Stomach (tissue), 9 donors: Measurements from ENCODE around the gene AKNA. TPM values are rescaled to one million over a fixed set of nuclear protein-coding genes. Genes with fewer than 3 reads are reported as not detected.

ENCODE experiments used
- DNase-seq, 2 donors: peaks; one replicate each; pipeline versions ENCODE4 v3.0.0 to v3.0.0-alpha.2; 2013 to 2019
- H3K27ac ChIP-seq, 5 donors: fragments of 200-600 bp in 4 of 5; sonication (generic) in 4 of 5; one replicate each; pipeline ENCODE4 v1.5.1; 2013 to 2019; ENCODE audit warnings: mild to moderate bottlenecking in 1 of 5, moderate library complexity in 1 of 5
- H3K27me3 ChIP-seq, 3 donors: fragments of 200-600 bp; sonication (generic); one replicate each; pipeline ENCODE4 v1.5.1; 2017 to 2019; ENCODE audit warnings: mixed run types in 1 of 3
- H3K36me3 ChIP-seq, 4 donors: fragments of 200-600 bp; sonication (generic); 1 replicate in 3 of 4; 2 replicates in 1 of 4; pipeline ENCODE4 v1.5.1; 2016 to 2019
- H3K4me1 ChIP-seq, 4 donors: fragments of 200-600 bp; sonication (generic); one replicate each; pipeline ENCODE4 v1.5.1; 2016 to 2019
- H3K4me3 ChIP-seq, 4 donors: fragments of 200-600 bp; sonication (generic) in 3 of 4; one replicate each; pipeline ENCODE4 v1.5.1; 2016 to 2019; ENCODE audit warnings: mild to moderate bottlenecking in 1 of 4
- H3K9me3 ChIP-seq, 4 donors: fragments of 200-600 bp; sonication (generic); one replicate each; pipeline ENCODE4 v1.5.1; 2016 to 2019
- EP300 ChIP-seq: sonication (generic); formaldehyde crosslinking; IDR thresholded peaks from one replicate; pipeline ENCODE4 v1.6.1; 2017; ENCODE audit warnings: antibody characterized with exemption
- POLR2A ChIP-seq, 4 donors: fragments of 450-650 bp; IDR thresholded peaks; one replicate each; pipeline ENCODE4 v1.6.1; 2016; ENCODE audit warnings: antibody characterized with exemption in 4 of 4, control low read depth in 2 of 4, mild to moderate bottlenecking in 1 of 4, moderate library complexity in 1 of 4
- POLR2AphosphoS5 ChIP-seq, 3 donors: sonication (generic); formaldehyde crosslinking; IDR thresholded peaks; one replicate each; pipeline ENCODE4 v1.6.1; 2016; ENCODE audit warnings: antibody characterized with exemption in 3 of 3
- WGBS, 5 donors: extraction: QIAGEN DNeasy Blood & Tissue Kit in 3 of 5; methylation state at CpG; one replicate each; pipeline versions ENCODE4 v1.1.5 to v1.1.7; 2013 to 2018; 5-methylcytosine and 5-hydroxymethylcytosine counted together
- intact Hi-C: fragments of 100-400 bp; cut with DNase I; formaldehyde crosslinking; loops from one replicate; pipeline ENCODE4 v1.15.1; 2023; ENCODE audit warnings: low total_unique reads
- polyA plus RNA-seq, 3 donors: library from polyadenylated mRNA; stranded (reverse); fragments of 200-250 nt; gene quantifications; one replicate each; pipeline ENCODE4 v1.2.3, GENCODE V29; 2013
- total RNA-seq, 5 donors: library from RNA; depleted of rRNA; stranded (reverse); fragments of >200 nt; gene quantifications; one replicate each; pipeline versions ENCODE4 v1.1.0 to v1.2.3, GENCODE V29; 2014 to 2016
- TF ChIP-seq, protein P1 (sequence below), 7 experiments: fragments of 450-650 bp in 4 of 7; fragments of 200-600 bp in 3 of 7; sonication (generic) in 3 of 7; IDR thresholded peaks; one replicate each; pipeline ENCODE4 v1.5.1; 2016 to 2019; ENCODE audit warnings: antibody characterized with exemption in 7 of 7, control low read depth in 2 of 7, mild to moderate bottlenecking in 1 of 7
- donor health status: healthy with polysubstance abuse.
- donor health status: Bipolar disorder and iron deficiency.
- donor health status: healthy.

AKNA gene
- total and polyA plus RNA-seq, 8 donors = 12.2 to 85.8 (median 16.6) TPM

DNA sequence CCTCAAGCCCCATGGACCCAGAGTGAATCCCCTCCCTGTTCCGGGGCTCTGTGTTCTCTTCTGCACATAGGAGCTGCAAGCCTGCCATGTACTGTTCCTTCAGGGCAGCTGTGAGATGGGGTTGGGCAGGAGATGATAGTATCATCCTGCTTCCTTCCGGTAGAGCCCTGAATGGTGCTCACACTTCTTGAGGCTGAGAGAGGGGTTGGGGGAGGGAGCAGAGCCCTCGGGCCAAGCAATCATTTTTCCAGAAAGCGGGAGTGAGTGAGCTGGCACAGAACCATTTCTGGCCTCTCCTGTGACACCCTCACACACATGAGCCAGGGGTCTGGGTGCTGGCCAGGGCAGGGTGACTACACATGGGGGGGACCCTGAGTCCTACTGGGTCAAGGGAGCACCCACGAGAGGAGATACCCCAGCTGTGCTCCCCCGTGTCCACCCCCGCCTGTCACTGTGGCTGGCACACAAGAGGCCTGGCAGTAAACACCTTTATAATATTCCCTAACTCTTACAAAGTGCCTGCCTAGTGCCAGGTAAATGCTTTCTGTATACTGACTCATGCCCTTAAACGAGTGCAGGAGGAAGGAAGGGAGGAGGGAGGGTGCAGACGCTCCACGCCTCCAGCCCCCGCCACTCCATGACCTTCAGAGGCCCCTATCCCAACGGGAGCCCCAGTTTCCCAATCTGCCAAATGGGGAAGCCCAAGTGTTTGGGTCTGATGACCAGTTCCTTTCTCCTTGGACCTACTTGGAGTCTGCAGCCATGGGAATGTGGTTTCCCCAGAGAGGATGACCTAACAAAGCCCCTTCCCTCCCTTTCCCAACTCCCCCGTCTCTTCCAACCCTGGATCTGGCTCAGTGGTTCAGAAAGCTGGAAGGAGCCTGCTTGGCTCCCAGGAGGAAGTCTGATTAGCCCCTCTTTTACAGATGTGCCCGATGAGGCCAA is 15.5 kb downstream of the AKNA start:
- intact Hi-C loops = no loop called here
- Histone ChIP-seq H3K36me3 (peaks cover 34 to 96% (median 90%) of the 10 kb centered on the region in 4 donors), H3K27me3 (no peaks in the 10 kb centered on the region), H3K4me3 (peak overlapping the region in 1 of 4 donors; percentile 11), H3K9me3 (no peaks in the 10 kb centered on the region), H3K27ac (peak overlapping the region; percentile 16 to 83 (median 71)), H3K4me1 (peaks cover 19 to 95% (median 30%) of the 10 kb centered on the region in 4 donors)
- 42 to 66% (median 56%) methylated on average over 13 to 14 of the region's 14 CpGs for WGBS, 5 donors
- TF ChIP-seq, protein P1, sequence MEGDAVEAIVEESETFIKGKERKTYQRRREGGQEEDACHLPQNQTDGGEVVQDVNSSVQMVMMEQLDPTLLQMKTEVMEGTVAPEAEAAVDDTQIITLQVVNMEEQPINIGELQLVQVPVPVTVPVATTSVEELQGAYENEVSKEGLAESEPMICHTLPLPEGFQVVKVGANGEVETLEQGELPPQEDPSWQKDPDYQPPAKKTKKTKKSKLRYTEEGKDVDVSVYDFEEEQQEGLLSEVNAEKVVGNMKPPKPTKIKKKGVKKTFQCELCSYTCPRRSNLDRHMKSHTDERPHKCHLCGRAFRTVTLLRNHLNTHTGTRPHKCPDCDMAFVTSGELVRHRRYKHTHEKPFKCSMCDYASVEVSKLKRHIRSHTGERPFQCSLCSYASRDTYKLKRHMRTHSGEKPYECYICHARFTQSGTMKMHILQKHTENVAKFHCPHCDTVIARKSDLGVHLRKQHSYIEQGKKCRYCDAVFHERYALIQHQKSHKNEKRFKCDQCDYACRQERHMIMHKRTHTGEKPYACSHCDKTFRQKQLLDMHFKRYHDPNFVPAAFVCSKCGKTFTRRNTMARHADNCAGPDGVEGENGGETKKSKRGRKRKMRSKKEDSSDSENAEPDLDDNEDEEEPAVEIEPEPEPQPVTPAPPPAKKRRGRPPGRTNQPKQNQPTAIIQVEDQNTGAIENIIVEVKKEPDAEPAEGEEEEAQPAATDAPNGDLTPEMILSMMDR (IDR thresholded peaks at IDR 0.05) = no peak
- TF ChIP-seq POLR2AphosphoS5 (IDR thresholded peaks at IDR 0.05) = peak in 1 of 3 donors; percentile 16
- no peak for TF ChIP-seq EP300
- no peak for TF ChIP-seq POLR2A (IDR thresholded peaks at IDR 0.05)
- peak in 1 of 2 donors; percentile 59 for DNase-seq

DNA sequence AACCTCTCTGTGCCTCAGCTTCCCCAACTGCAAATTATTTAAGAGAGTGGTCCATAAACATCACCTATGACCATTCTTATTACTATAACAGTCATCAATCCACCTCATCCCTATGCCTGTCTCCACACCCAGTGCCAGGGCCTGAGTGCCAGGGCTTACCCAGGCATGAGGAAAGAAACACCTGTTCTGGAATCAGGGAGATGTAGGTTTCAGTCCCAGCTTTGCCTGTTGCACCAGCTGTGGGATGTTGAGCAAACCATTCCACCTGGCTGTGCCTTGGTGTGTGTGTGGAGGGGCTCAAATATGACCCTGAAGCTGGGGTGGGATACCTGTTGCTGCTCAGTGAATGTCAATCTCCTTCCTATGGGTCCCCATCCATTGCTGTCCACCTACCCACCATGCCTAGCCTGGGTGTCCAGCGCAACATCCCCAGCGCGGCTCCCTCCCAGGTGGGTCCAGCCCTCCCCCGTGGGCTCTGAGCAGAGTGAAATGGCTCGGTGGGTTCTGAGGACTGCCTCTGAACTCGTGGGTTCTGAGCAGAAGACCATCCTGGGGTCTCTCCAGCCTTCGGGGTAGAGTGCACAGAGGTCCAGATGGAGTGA is 16.3 kb downstream of the AKNA start:
- no peaks in the 10 kb centered on the region for H3K27me3 ChIP-seq
- peak overlapping the region in 4 of 5 donors; percentile 63 to 83 (median 76) for H3K27ac ChIP-seq
- H3K9me3 ChIP-seq = no peaks in the 10 kb centered on the region
- 65 to 80% (median 77%) methylated on average over 7 of the region's 7 CpGs for WGBS, 5 donors
- H3K4me1 ChIP-seq = peaks cover 21 to 98% (median 36%) of the 10 kb centered on the region in 4 donors
- H3K36me3 ChIP-seq = peaks cover 28 to 95% (median 85%) of the 10 kb centered on the region in 4 donors
- DNase-seq = no peak
- H3K4me3 ChIP-seq = no peak overlapping the region
- intact Hi-C loops = no loop called here
- TF ChIP-seq, protein P1 (IDR thresholded peaks at IDR 0.05) = no peak
- no peak for TF ChIP-seq POLR2AphosphoS5 (IDR thresholded peaks at IDR 0.05)
- TF ChIP-seq EP300 = no peak
- no peak for TF ChIP-seq POLR2A (IDR thresholded peaks at IDR 0.05)

DNA sequence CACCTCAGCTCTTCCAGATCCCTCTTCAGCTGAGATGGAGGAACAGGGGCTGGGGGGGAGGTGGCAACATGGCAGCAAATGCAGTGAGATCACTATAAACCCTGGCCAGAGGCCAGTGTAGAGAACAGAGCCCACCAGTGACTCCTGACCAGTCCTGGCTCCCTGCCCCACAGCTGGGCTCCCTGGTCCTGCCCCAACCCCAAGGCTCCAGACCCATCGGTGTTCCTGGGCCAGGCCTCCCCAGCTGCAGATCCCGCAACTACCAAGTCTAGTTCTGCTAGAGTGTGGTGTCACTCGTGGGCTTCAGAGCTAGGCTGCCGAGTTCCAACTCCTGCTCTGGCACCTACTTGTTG is 16.8 kb downstream of the AKNA start:
- WGBS, 5 donors = 65 to 86% (median 80%) methylated on average over 4 of the region's 4 CpGs
- no peaks in the 10 kb centered on the region for H3K27me3 ChIP-seq
- TF ChIP-seq POLR2AphosphoS5 (IDR thresholded peaks at IDR 0.05) (no peak), POLR2A (IDR thresholded peaks at IDR 0.05) (no peak), EP300 (no peak)
- TF ChIP-seq, protein P1 (IDR thresholded peaks at IDR 0.05) = no peak
- H3K36me3 ChIP-seq = peaks cover 27 to 97% (median 84%) of the 10 kb centered on the region in 4 donors
- no peaks in the 10 kb centered on the region for H3K9me3 ChIP-seq
- peak overlapping the region in 4 of 5 donors; percentile 63 to 83 (median 76) for H3K27ac ChIP-seq
- peak in 1 of 2 donors; percentile 46 for DNase-seq
- intact Hi-C loops = no loop called here
- no peak overlapping the region for H3K4me3 ChIP-seq
- peaks cover 21 to 98% (median 39%) of the 10 kb centered on the region in 4 donors for H3K4me1 ChIP-seq

DNA sequence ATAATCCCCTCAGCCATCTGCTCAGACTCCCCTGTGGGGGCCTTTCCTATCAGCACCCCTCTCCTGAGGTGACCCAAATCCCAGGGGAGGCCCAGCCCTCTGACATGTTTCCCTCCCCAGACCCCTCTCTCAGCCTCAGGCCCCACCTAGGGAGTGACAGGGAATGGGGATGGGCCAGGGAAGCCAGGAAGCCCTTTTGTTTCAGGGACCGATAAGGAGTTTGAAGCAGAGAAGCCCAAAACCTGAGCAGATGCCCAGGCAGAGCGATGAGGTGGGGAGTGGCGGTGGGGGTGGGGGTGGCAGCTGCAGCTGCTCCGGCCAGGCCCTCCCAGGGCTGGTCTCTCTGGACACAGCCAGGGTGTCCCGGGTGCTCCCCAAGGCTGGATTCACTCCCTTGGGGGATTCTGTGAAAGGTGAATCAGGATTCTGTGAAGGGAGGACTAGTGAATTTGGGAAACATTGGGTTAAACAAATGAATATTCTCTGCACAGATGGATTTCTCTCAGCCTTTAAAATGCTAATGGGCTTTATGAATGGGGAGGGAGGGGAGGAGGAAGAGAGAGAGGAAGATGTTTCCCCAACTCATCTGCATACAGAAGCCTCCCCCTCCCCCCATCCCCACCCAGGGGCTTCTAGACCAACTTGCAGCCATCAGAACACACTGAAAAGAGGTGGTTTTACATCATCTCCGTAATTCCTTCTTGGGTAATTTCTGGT is 17.4 kb downstream of the AKNA start:
- H3K4me1 ChIP-seq = peaks cover 21 to 96% (median 39%) of the 10 kb centered on the region in 4 donors
- no peaks in the 10 kb centered on the region for H3K9me3 ChIP-seq
- H3K4me3 ChIP-seq = no peak overlapping the region
- TF ChIP-seq, protein P1 (IDR thresholded peaks at IDR 0.05) = no peak
- TF ChIP-seq POLR2A (IDR thresholded peaks at IDR 0.05) (no peak), EP300 (no peak), POLR2AphosphoS5 (IDR thresholded peaks at IDR 0.05) (no peak)
- H3K27ac ChIP-seq = peak overlapping the region in 4 of 5 donors; percentile 63 to 83 (median 76)
- 73 to 80% (median 79%) methylated on average over 6 of the region's 6 CpGs for WGBS, 5 donors
- peaks cover 27 to 98% (median 83%) of the 10 kb centered on the region in 4 donors for H3K36me3 ChIP-seq
- intact Hi-C loops = no loop called here
- no peaks in the 10 kb centered on the region for H3K27me3 ChIP-seq
- DNase-seq = no peak
